Brain microvascular endothelial cell (primary cell): ENCODE measurements around the gene PHB1.

Experiments
- DNase-seq: peaks from one replicate; pipeline ENCODE4 v3.0.0-alpha.2; 2020
- H3K27ac ChIP-seq: fragments of 250-450 bp; sonication (Bioruptor Pico); 2 replicates; pipeline ENCODE4 v1.5.1; 2020; ENCODE audit warnings: mild to moderate bottlenecking, moderate library complexity
- H3K27me3 ChIP-seq: fragments of 250-450 bp; sonication (Bioruptor Pico); replicated peaks from 2 replicates; pipeline ENCODE4 v1.5.1; 2020; ENCODE audit warnings: mild to moderate bottlenecking
- H3K36me3 ChIP-seq: fragments of 250-450 bp; sonication (Bioruptor Pico); replicated peaks from 2 replicates; pipeline ENCODE4 v1.5.1; 2020; ENCODE audit warnings: mild to moderate bottlenecking
- H3K4me3 ChIP-seq: 2 replicates; pipeline ENCODE4 v1.5.1; 2011; ENCODE audit warnings: low read depth, mild to moderate bottlenecking, control low read depth, low read length, moderate library complexity
- in situ Hi-C: cut with HindIII; loops from 2 replicates; pipeline ENCODE4 v1.10.0; 2017; ENCODE audit warnings: low sequenced_read_pairs, low pct_ligation_motif_present
- TF ChIP-seq, protein P1 (sequence below): IDR thresholded peaks from 2 replicates; pipeline ENCODE4 v1.5.1; 2011; ENCODE audit warnings: low read depth, mild to moderate bottlenecking, moderate library complexity, low read length, control low read depth, inconsistent platforms; ENCODE audit errors: missing control alignments

PHB1 gene

DNA sequence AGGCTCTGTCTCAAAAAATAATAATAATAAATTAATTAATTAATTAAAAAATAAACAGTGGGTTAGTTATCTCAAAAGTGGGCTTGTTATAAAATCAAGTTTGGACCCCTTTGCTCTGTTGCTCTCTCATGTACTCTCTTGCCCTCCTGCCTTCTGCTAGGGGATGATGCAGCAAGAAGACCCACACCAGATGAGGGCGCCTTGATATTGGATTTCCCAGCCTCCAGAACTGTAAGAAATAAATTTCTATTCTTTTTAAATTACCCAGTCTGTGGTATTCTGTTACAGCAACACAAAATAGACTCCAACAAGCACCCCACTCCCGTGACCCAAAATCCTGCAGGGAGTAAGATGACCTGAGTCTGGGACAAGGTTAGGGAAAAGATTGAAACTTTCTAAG lies 50.6 kb downstream of the PHB1 start:
- H3K27me3 ChIP-seq, result no peaks in the 10 kb centered on the region
- H3K36me3 ChIP-seq, result no peaks in the 10 kb centered on the region
- no peak overlapping the region for H3K4me3 ChIP-seq
- H3K27ac ChIP-seq, result no peak overlapping the region
- in situ Hi-C loops, result no loop called here
- no peak for DNase-seq
- TF ChIP-seq, protein P1, sequence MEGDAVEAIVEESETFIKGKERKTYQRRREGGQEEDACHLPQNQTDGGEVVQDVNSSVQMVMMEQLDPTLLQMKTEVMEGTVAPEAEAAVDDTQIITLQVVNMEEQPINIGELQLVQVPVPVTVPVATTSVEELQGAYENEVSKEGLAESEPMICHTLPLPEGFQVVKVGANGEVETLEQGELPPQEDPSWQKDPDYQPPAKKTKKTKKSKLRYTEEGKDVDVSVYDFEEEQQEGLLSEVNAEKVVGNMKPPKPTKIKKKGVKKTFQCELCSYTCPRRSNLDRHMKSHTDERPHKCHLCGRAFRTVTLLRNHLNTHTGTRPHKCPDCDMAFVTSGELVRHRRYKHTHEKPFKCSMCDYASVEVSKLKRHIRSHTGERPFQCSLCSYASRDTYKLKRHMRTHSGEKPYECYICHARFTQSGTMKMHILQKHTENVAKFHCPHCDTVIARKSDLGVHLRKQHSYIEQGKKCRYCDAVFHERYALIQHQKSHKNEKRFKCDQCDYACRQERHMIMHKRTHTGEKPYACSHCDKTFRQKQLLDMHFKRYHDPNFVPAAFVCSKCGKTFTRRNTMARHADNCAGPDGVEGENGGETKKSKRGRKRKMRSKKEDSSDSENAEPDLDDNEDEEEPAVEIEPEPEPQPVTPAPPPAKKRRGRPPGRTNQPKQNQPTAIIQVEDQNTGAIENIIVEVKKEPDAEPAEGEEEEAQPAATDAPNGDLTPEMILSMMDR, result no peak

DNA sequence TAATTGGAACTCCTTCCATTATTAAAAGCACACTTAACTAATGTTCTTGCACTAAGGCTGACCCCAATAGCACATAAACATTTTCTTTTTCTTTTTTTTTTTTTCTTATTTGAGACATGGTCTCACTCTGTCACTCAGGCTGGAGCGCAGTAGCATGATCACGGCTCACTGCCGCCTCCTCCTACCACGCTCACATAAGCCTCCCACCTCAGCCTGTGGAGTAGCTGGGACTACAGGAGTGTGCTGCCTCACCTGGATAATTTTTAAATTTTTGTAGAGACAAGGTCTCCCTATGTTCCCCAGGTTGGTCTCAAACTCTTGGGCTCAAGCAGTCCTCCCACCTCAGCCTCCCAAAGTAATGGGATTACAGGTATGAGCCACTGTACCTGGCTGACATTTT lies 51.4 kb downstream of the PHB1 start:
- H3K27me3 ChIP-seq, result no peaks in the 10 kb centered on the region
- H3K4me3 ChIP-seq, result no peak overlapping the region
- in situ Hi-C loops, result no loop called here
- TF ChIP-seq, protein P1, result no peak
- no peaks in the 10 kb centered on the region for H3K36me3 ChIP-seq
- DNase-seq, result no peak
- H3K27ac ChIP-seq, result no peak overlapping the region

DNA sequence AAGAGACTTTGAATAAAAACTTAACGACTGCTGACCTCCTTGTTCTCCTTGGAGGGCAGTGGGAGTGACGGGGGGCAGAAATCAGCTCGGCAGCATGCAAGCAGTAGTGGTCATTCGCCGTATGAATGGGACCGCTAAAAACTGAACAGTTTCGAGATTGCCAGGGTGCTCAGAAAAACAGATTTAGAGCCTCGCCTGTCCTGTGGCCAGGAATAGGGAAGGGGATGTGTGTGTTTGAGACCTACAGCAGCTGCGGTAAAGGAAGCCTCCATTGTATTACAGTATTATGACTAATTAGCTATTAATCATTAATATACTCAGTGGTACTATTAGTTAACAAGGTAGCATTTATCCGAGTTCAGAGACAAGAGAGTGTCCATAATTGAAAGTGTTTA lies 52.0 kb downstream of the PHB1 start:
- DNase-seq, result no peak
- in situ Hi-C loops, result no loop called here
- no peaks in the 10 kb centered on the region for H3K36me3 ChIP-seq

DNA sequence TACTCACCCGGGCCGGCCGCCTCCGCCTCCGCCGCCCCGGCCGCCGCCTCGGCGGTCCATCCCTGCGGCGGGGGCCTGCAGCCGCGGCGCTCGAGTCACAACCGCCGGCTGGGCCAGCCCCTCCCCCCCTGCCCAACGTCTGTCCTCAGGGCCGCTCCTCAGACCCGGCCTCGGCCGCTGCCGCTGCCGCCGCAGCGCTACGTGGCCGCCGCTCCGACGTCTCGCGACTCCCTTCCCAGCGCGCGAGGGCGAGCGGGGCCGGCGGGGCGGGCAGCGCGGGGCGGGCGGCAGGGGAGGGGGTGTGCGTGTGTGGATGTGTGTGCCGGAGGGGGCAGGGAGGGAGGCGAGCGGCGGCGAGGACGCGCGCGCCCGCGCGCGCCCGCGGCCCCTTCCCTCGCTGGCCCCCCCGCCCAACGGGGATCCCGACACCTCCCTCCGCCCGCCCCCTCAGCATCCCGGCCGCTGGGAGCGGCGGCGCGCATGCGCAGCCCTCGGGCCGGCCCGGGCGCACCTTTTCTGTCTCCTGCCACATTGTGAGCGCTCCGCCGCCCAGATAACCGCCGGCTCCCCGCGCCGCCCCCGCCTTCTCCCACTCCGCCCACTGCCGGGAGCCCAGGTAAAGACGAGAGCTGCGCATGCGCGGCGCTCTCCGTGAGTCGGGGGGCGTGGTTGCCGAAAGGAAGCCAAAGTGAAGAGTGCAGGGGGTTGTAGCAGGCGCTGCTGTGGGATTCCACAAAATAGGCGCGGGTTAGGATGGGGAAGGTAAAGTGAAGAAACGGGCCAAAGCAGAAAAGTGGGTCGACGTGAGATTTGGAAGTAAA lies 52.6 kb downstream of the PHB1 start, which contains the start of gene ZNF652:
Gene ZNF652 (minus strand): TSS at position 349 of the 821 bp plus-strand sequence. CDS start 44,525 bp downstream, outside the sequence.
- in situ Hi-C loops, result no loop called here
- DNase-seq, result peak; percentile 79
- Histone ChIP-seq H3K27me3 (no peaks in the 10 kb centered on the region), H3K36me3 (no peaks in the 10 kb centered on the region), H3K4me3 (peak within 1 kb of the TSS; percentile 90), H3K27ac (peak within 1 kb of the TSS; percentile 40)
- TF ChIP-seq, protein P1, result no peak

More for the DNA sequence above, 52.0 kb downstream of the PHB1 start:
- peak overlapping the region; percentile 90 for H3K4me3 ChIP-seq
- TF ChIP-seq, protein P1, result no peak
- no peak overlapping the region for H3K27ac ChIP-seq
- no peaks in the 10 kb centered on the region for H3K27me3 ChIP-seq

DNA sequence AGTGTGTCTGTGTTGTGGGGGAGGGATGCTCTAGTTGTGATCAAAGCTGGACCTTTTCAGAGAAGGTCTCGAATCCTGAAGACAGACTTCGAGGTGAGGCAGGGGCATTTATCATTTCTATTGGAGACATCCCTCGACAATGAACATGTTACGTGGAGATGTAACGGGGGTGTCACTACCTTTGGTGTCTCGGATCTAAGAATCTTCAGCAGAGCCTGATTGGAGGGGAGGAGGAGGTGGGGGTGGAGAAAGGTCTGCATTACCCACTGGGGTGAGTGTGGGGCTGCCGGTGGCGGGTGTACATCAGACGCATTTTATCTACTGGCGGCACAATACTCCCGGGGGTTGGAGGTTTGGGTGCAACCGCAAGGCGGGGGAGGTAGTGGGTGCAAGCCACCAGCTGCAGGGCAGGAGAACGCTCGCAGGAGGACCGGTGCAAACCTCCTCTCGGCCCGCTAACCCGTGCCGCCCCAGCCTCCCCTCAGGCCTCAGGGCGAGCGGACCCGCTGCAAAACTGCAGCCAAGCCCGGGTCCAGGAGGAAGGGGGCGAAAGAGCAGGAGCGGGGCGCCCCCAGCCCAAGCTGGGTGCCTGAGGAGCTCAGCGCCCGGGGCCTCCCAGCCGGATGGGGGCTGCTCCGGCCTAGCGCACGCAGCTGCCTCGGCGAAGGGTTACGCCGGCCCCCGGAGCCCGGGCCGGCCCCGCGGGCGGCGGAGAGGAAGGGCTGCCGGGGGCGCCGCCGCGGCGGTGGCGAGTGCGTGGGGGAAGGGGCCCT lies 53.4 kb downstream of the PHB1 start:
- in situ Hi-C loops, result no loop called here

More for the DNA sequence above, 53.4 kb downstream of the PHB1 start:
- Histone ChIP-seq H3K27me3 (no peaks in the 10 kb centered on the region), H3K4me3 (peak overlapping the region; percentile 90), H3K27ac (peak overlapping the region; percentile 39), H3K36me3 (no peaks in the 10 kb centered on the region)
- DNase-seq, result no peak
- TF ChIP-seq, protein P1, result no peak
